ENCODE measurements around the gene CCL2.

GRCh38 chr17:34269969-34270368 lies 14.9 kb downstream of the CCL2 start, which contains the start of gene CCL7:
- TF ChIP-seq, protein P1, sequence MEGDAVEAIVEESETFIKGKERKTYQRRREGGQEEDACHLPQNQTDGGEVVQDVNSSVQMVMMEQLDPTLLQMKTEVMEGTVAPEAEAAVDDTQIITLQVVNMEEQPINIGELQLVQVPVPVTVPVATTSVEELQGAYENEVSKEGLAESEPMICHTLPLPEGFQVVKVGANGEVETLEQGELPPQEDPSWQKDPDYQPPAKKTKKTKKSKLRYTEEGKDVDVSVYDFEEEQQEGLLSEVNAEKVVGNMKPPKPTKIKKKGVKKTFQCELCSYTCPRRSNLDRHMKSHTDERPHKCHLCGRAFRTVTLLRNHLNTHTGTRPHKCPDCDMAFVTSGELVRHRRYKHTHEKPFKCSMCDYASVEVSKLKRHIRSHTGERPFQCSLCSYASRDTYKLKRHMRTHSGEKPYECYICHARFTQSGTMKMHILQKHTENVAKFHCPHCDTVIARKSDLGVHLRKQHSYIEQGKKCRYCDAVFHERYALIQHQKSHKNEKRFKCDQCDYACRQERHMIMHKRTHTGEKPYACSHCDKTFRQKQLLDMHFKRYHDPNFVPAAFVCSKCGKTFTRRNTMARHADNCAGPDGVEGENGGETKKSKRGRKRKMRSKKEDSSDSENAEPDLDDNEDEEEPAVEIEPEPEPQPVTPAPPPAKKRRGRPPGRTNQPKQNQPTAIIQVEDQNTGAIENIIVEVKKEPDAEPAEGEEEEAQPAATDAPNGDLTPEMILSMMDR (IDR thresholded peaks at IDR 0.05; ENCODE audit: insufficient read depth, low read length), result no peak
- no peak for TF ChIP-seq POLR2AphosphoS5 (IDR thresholded peaks at IDR 0.05; ENCODE audit: low read depth)
